ENCODE results near the gene PDE1C.

The PDE1C gene

GRCh38 chr7:31785101-31785500, 285.1 kb downstream of the PDE1C start:
- no peak for DNase-seq (ENCODE audit: low read depth in 2 of 2, low spot score in 1 of 2)

GRCh38 chr7:31783221-31783620, 287.0 kb downstream of the PDE1C start:
- no peak for DNase-seq (ENCODE audit: low read depth in 2 of 2, low spot score in 1 of 2)

- no peak for DNase-seq (ENCODE audit: low read depth in 2 of 2, low spot score in 1 of 2)
Observed at GRCh38 chr7:31782411-31782991, 287.7 kb downstream of the PDE1C start.

- DNase-seq (ENCODE audit: low read depth in 2 of 2, low spot score in 1 of 2): no peak
Observed at GRCh38 chr7:31778296-31778695, 291.9 kb downstream of the PDE1C start.

- DNase-seq (ENCODE audit: low read depth in 2 of 2, low spot score in 1 of 2): no peak
Observed at GRCh38 chr7:31776616-31777015, 293.6 kb downstream of the PDE1C start.

- DNase-seq (ENCODE audit: low read depth in 2 of 2, low spot score in 1 of 2): no peak
Observed at GRCh38 chr7:31775556-31775955, 294.7 kb downstream of the PDE1C start.

- DNase-seq (ENCODE audit: low read depth in 2 of 2, low spot score in 1 of 2): no peak
Observed at GRCh38 chr7:31772211-31772610, 298.0 kb downstream of the PDE1C start.

- no peak for DNase-seq (ENCODE audit: low read depth in 2 of 2, low spot score in 1 of 2)
Observed at GRCh38 chr7:31767686-31768358, 302.4 kb downstream of the PDE1C start.

GRCh38 chr7:31764462-31764861, 305.7 kb downstream of the PDE1C start:
- DNase-seq (ENCODE audit: low read depth in 2 of 2, low spot score in 1 of 2): no peak

- no peak for DNase-seq (ENCODE audit: low read depth in 2 of 2, low spot score in 1 of 2)
Observed at GRCh38 chr7:31763548-31763947, 306.7 kb downstream of the PDE1C start.

GRCh38 chr7:31761646-31762045, 308.6 kb downstream of the PDE1C start:
- DNase-seq (ENCODE audit: low read depth in 2 of 2, low spot score in 1 of 2): no peak

GRCh38 chr7:31758755-31759154, 311.5 kb downstream of the PDE1C start:
- no peak for DNase-seq (ENCODE audit: low read depth in 2 of 2, low spot score in 1 of 2)

GRCh38 chr7:31751726-31752125, 318.5 kb downstream of the PDE1C start:
- no peak for DNase-seq (ENCODE audit: low read depth in 2 of 2, low spot score in 1 of 2)

GRCh38 chr7:31748084-31748483, 322.1 kb downstream of the PDE1C start:
- DNase-seq (ENCODE audit: low read depth in 2 of 2, low spot score in 1 of 2): no peak

- DNase-seq (ENCODE audit: low read depth in 2 of 2, low spot score in 1 of 2): no peak
Observed at GRCh38 chr7:31747553-31747952, 322.7 kb downstream of the PDE1C start.

GRCh38 chr7:31744294-31744874, 325.8 kb downstream of the PDE1C start:
- no peak for DNase-seq (ENCODE audit: low read depth in 2 of 2, low spot score in 1 of 2)

GRCh38 chr7:31741852-31742251, 328.4 kb downstream of the PDE1C start:
- DNase-seq (ENCODE audit: low read depth in 2 of 2, low spot score in 1 of 2): no peak

- no peak for DNase-seq (ENCODE audit: low read depth in 2 of 2, low spot score in 1 of 2)
Observed at GRCh38 chr7:31735991-31736982, 333.9 kb downstream of the PDE1C start.

- DNase-seq (ENCODE audit: low read depth in 2 of 2, low spot score in 1 of 2): no peak
Observed at GRCh38 chr7:31734456-31734855, 335.8 kb downstream of the PDE1C start.

GRCh38 chr7:31729195-31729804, 340.9 kb downstream of the PDE1C start:
- no peak for DNase-seq (ENCODE audit: low read depth in 2 of 2, low spot score in 1 of 2)

GRCh38 chr7:31724696-31725095, 345.5 kb downstream of the PDE1C start:
- DNase-seq (ENCODE audit: low read depth in 2 of 2, low spot score in 1 of 2): no peak
